ENCODE data around the gene PDZK1.
"Not testable (repeated sequence)": the region's sequence is repeated elsewhere in the genome, so short reads cannot be mapped to it uniquely, and the experiment has no call there.

GRCh38 chr1:145662502-145662901 lies 44.7 kb downstream of the PDZK1 start:
- TF ChIP-seq CTCF (conservative IDR thresholded peaks at IDR 0.05); EZH2 (IDR thresholded peaks at IDR 0.05; ENCODE audit: low read depth): not testable (repeated sequence)

Data from PC-9 (cell line).